HFF-Myc (cell line): ENCODE measurements around the gene BTRC.
"Not testable (repeated sequence)": the region's sequence is repeated elsewhere in the genome, so short reads cannot be mapped to it uniquely, and the experiment has no call there.

Experiments
- DNase-seq: peaks from one replicate; pipeline ENCODE4 v3.0.0-alpha.2; 2011; ENCODE audit warnings: low read depth; ENCODE audit errors: extremely low read depth
- H3K4me3 ChIP-seq: replicated peaks from 2 replicates; pipeline ENCODE4 v1.5.1; 2011; ENCODE audit warnings: low read depth, mild to moderate bottlenecking, control low read depth, low read length
- CTCF ChIP-seq: IDR thresholded peaks from 2 replicates; pipeline ENCODE4 v1.5.1; 2012; ENCODE audit warnings: mild to moderate bottlenecking, low read depth, low read length, control low read depth; ENCODE audit errors: missing control alignments

Gene BTRC

GRCh38 chr10:101358706-101359300 is 4.8 kb downstream of the BTRC start:
- H3K4me3 ChIP-seq, result no peak overlapping the region
- no peak for TF ChIP-seq CTCF
- no peak for DNase-seq

- not testable (repeated sequence) for H3K4me3 ChIP-seq, DNase-seq
These were observed 6.1 kb downstream of the BTRC start for GRCh38 chr10:101360090-101360489.

GRCh38 chr10:101360841-101361240 is 6.9 kb downstream of the BTRC start:
- not testable (repeated sequence) for DNase-seq, H3K4me3 ChIP-seq

- H3K4me3 ChIP-seq, result no peak overlapping the region
- TF ChIP-seq CTCF, result no peak
These were observed 10.0 kb downstream of the BTRC start for GRCh38 chr10:101363850-101364400.

DNA sequence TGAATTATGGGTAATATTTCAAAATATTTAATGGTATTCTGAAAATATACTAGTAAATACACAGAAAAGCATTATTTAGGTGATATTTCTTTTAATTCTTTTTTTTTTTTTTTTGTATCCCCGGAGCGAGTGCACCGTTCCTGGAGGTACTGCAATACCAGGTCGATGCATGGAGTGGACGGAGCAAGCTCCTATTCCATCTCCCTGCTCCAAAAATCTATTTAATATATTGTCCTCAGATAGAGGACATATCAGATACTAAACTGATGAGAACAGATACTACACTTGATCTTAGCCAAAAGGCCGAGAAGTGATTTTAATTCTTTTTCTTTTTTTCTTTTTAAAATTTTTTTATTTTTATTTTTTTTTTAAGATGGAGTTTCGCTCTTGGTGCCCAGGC is 10.8 kb downstream of the BTRC start:
- no peak overlapping the region for H3K4me3 ChIP-seq
- no peak for DNase-seq
- TF ChIP-seq CTCF, result no peak

More at GRCh38 chr10:101363850-101364400, 10.0 kb downstream of the BTRC start:
- no peak for DNase-seq

GRCh38 chr10:101367569-101368453 is 13.8 kb downstream of the BTRC start:
- H3K4me3 ChIP-seq, result no peak overlapping the region
- peak; percentile 52 for DNase-seq
- TF ChIP-seq CTCF, result no peak

GRCh38 chr10:101373063-101373462 is 19.1 kb downstream of the BTRC start:
- H3K4me3 ChIP-seq, result no peak overlapping the region
- no peak for DNase-seq
- TF ChIP-seq CTCF, result no peak

GRCh38 chr10:101373993-101374392 is 20.0 kb downstream of the BTRC start:
- H3K4me3 ChIP-seq, DNase-seq: not testable (repeated sequence)
